ENCODE results near the gene TMPRSS9.
"Not testable (repeated sequence)": the region's sequence is repeated elsewhere in the genome, so short reads cannot be mapped to it uniquely, and the experiment has no call there.

Gene TMPRSS9

GRCh38 chr19:2468596-2468995 is 108.5 kb downstream of the TMPRSS9 start:
- DNase-seq: no peak

- DNase-seq: no peak
Measured at GRCh38 chr19:2469102-2469914, 109.2 kb downstream of the TMPRSS9 start.

GRCh38 chr19:2469915-2470200 is 109.8 kb downstream of the TMPRSS9 start:
- not testable (repeated sequence) for DNase-seq

GRCh38 chr19:2474232-2475017 is 114.4 kb downstream of the TMPRSS9 start:
- no peak for DNase-seq

- DNase-seq: no peak
Measured at GRCh38 chr19:2475018-2475701, 115.1 kb downstream of the TMPRSS9 start.

Measured in NCI-H2107 (cell line).